A204.1 (cell line): ENCODE results near the gene ZNF438.
"Not testable (repeated sequence)": the region's sequence is repeated elsewhere in the genome, so short reads cannot be mapped to it uniquely, and the experiment has no call there.

Experiments
- FAIRE-seq: peaks from 2 replicates; lab custom pipeline; 2012; peaks lifted over from hg19 to GRCh38; lab: Jason Lieb, UNC

ZNF438 gene

GRCh38 chr10:30935078-30935477, 96.6 kb downstream of the ZNF438 start:
- FAIRE-seq = no peak

- no peak for FAIRE-seq
Measured at GRCh38 chr10:30931094-30931493, 100.6 kb downstream of the ZNF438 start.

GRCh38 chr10:30929901-30930520, 101.7 kb downstream of the ZNF438 start:
- FAIRE-seq = no peak

GRCh38 chr10:30929311-30929729, 102.3 kb downstream of the ZNF438 start:
- not testable (repeated sequence) for FAIRE-seq

- FAIRE-seq = no peak
Measured at GRCh38 chr10:30928742-30929141, 102.9 kb downstream of the ZNF438 start.

- FAIRE-seq = no peak
Measured at GRCh38 chr10:30918651-30919050, 113.0 kb downstream of the ZNF438 start.

- FAIRE-seq = no peak
Measured at GRCh38 chr10:30917789-30918188, 113.9 kb downstream of the ZNF438 start.

GRCh38 chr10:30917067-30917466, 114.6 kb downstream of the ZNF438 start:
- FAIRE-seq = no peak

GRCh38 chr10:30915146-30915545, 116.5 kb downstream of the ZNF438 start:
- no peak for FAIRE-seq

GRCh38 chr10:30911303-30911863, 120.3 kb downstream of the ZNF438 start:
- FAIRE-seq = no peak

GRCh38 chr10:30903397-30904138, 128.1 kb downstream of the ZNF438 start:
- no peak for FAIRE-seq

- FAIRE-seq = no peak
Measured at GRCh38 chr10:30902621-30903396, 128.9 kb downstream of the ZNF438 start.

- not testable (repeated sequence) for FAIRE-seq
Measured at GRCh38 chr10:30901487-30901886, 130.2 kb downstream of the ZNF438 start.

- no peak for FAIRE-seq
Measured at GRCh38 chr10:30898964-30899363, 132.7 kb downstream of the ZNF438 start.

GRCh38 chr10:30897547-30897946, 134.1 kb downstream of the ZNF438 start:
- FAIRE-seq = no peak

- no peak for FAIRE-seq
Measured at GRCh38 chr10:30897048-30897447, 134.6 kb downstream of the ZNF438 start.

GRCh38 chr10:30894221-30894620, 137.4 kb downstream of the ZNF438 start:
- FAIRE-seq = no peak

GRCh38 chr10:30893208-30893607, 138.5 kb downstream of the ZNF438 start:
- peak; percentile 34 for FAIRE-seq

GRCh38 chr10:30887839-30888238, 143.8 kb downstream of the ZNF438 start:
- no peak for FAIRE-seq

GRCh38 chr10:30885423-30885822, 146.2 kb downstream of the ZNF438 start:
- no peak for FAIRE-seq

- no peak for FAIRE-seq
Measured at GRCh38 chr10:30883751-30884150, 147.9 kb downstream of the ZNF438 start.

- FAIRE-seq = no peak
Measured at GRCh38 chr10:30883116-30883515, 148.5 kb downstream of the ZNF438 start.

GRCh38 chr10:30882281-30882680, 149.4 kb downstream of the ZNF438 start:
- FAIRE-seq = no peak
